Endodermal cell (in vitro differentiated cells): Measurements from ENCODE around the gene PCSK4. TPM values are rescaled to one million over a fixed set of nuclear protein-coding genes. Genes with fewer than 3 reads are reported as not detected.

Source experiments
- DNase-seq: peaks from one replicate; pipeline ENCODE4 v3.0.0-alpha.2; 2017
- H3K27ac ChIP-seq: 2 replicates; pipeline ENCODE4 v1.5.1; 2013; ENCODE audit warnings: mild to moderate bottlenecking, low read depth, low read length, moderate library complexity
- H3K27me3 ChIP-seq: 2 replicates; pipeline ENCODE4 v1.6.1; 2013; ENCODE audit warnings: mild to moderate bottlenecking, low read length, moderate library complexity; ENCODE audit not compliant: insufficient read depth, control insufficient read depth, poor library complexity, severe bottlenecking
- H3K36me3 ChIP-seq: 2 replicates; pipeline ENCODE4 v1.7.0; 2013; ENCODE audit warnings: mild to moderate bottlenecking, low read length, moderate library complexity; ENCODE audit not compliant: control insufficient read depth, insufficient read depth
- H3K4me1 ChIP-seq: one replicate; pipeline ENCODE4 v1.7.0; 2013; ENCODE audit warnings: low read length; ENCODE audit not compliant: control insufficient read depth, insufficient read depth
- H3K4me3 ChIP-seq: 2 replicates; pipeline ENCODE4 v1.5.1; 2013; ENCODE audit warnings: mild to moderate bottlenecking, low read length, moderate library complexity
- H3K9ac ChIP-seq: 2 replicates; pipeline ENCODE4 v1.6.1; 2013; ENCODE audit warnings: mild to moderate bottlenecking, low read length, moderate library complexity; ENCODE audit not compliant: poor library complexity, severe bottlenecking; ENCODE audit errors: extremely low read depth
- H3K9me3 ChIP-seq: 2 replicates; pipeline ENCODE4 v1.6.1; 2013; ENCODE audit warnings: mild to moderate bottlenecking, low read length, moderate library complexity; ENCODE audit not compliant: control insufficient read depth
- H3K27ac Mint-ChIP-seq: 2 replicates; pipeline ENCODE4 v1.8.0; 2020; ENCODE audit warnings: mixed read lengths
- H3K27me3 Mint-ChIP-seq: 2 replicates; pipeline ENCODE4 v1.8.0; 2021; ENCODE audit warnings: mild to moderate bottlenecking, mixed read lengths; ENCODE audit not compliant: insufficient read depth
- H3K36me3 Mint-ChIP-seq: 2 replicates; pipeline ENCODE4 v1.8.0; 2020; ENCODE audit warnings: low read depth, mixed read lengths
- H3K4me1 Mint-ChIP-seq: 2 replicates; pipeline ENCODE4 v1.8.0; 2020; ENCODE audit warnings: mixed read lengths
- H3K4me3 Mint-ChIP-seq: 2 replicates; pipeline ENCODE4 v1.8.0; 2020; ENCODE audit warnings: mild to moderate bottlenecking, moderate library complexity, mixed read lengths
- H3K9me3 Mint-ChIP-seq: 2 replicates; pipeline ENCODE4 v1.8.0; 2020; ENCODE audit warnings: mild to moderate bottlenecking, mixed read lengths
- WGBS, 2 experiments: methylation state at CpG; one replicate each; pipeline versions ENCODE4 v1.1.5 to v1.1.7; 2013; ENCODE audit warnings: missing lambda C conversion rate in 2 of 2, mixed read lengths in 1 of 2; ENCODE audit not compliant: insufficient coverage in 1 of 2, insufficient read length in 1 of 2; 5-methylcytosine and 5-hydroxymethylcytosine counted together
- total RNA-seq, 2 donors: library from RNA; stranded (reverse); fragmentation: NEBNext Ultra II Directional in 1 of 2; extraction: Animal tissue kit (Norgen Biotek cat#: 25700) in 1 of 2; gene quantifications; 2 replicates in 1 of 2; 3 replicates in 1 of 2; pipeline ENCODE4 v1.2.1, GENCODE V29; 2021
- TF ChIP-seq, protein P1 (sequence below): fragments of 200-600 bp; sonication (generic); conservative IDR thresholded peaks from 2 replicates; pipeline ENCODE4 v1.5.0; 2021; ENCODE audit warnings: antibody characterized with exemption, mild to moderate bottlenecking

PCSK4 gene
- total RNA-seq, 2 donors from 2014 or later: 25.2 to 31.6 TPM

DNA sequence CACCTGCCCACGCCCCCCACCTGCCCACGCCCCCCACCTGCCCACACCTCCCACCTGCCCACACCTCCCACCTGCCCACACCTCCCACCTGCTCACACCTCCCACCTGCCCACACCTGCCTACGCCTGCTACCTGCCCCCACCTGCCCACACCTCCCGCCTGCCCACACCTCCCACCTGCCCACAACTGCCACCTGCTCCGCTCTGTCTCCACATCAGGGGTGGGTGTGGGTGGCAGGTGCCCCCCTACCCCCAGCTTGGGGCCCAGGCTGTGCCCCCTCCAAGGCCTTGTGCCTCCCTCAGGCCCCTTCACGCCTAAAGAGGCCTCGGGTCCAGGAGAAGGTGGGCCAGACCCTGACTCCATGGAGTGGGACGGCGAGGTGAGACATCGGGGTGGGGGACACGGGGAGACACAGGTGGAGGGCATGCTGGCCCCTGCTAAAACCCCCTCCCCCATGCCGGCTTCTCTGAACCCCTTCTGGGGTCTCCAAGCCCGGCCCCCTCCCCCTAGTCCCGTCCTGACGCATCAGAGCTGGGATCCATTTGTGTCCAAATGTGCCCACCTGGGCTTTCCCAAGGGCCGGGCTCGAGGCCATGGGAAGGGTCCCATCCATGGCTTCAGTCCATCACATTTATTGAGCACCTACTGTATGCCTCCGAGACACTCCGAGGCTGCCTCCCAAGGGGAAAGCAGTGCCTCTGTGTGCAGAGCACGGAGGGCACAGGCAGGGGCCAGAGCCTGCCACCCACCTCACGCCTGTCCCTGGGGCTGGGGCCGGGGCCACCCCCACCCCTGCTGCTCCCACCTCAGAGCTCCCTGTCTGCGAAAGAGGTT, 38.7 kb upstream of the PCSK4 start:
- no peaks in the 10 kb centered on the region for H3K9me3 Mint-ChIP-seq
- peaks cover 3% of the 10 kb centered on the region for H3K4me1 Mint-ChIP-seq
- no peak overlapping the region for H3K27ac ChIP-seq
- no peaks in the 10 kb centered on the region for H3K9me3 ChIP-seq
- H3K36me3 Mint-ChIP-seq: no peaks in the 10 kb centered on the region
- no peak overlapping the region for H3K9ac ChIP-seq
- no peak for DNase-seq
- H3K27me3 Mint-ChIP-seq: peaks cover 39% of the 10 kb centered on the region
- no peak overlapping the region for H3K4me3 ChIP-seq
- TF ChIP-seq, protein P1, sequence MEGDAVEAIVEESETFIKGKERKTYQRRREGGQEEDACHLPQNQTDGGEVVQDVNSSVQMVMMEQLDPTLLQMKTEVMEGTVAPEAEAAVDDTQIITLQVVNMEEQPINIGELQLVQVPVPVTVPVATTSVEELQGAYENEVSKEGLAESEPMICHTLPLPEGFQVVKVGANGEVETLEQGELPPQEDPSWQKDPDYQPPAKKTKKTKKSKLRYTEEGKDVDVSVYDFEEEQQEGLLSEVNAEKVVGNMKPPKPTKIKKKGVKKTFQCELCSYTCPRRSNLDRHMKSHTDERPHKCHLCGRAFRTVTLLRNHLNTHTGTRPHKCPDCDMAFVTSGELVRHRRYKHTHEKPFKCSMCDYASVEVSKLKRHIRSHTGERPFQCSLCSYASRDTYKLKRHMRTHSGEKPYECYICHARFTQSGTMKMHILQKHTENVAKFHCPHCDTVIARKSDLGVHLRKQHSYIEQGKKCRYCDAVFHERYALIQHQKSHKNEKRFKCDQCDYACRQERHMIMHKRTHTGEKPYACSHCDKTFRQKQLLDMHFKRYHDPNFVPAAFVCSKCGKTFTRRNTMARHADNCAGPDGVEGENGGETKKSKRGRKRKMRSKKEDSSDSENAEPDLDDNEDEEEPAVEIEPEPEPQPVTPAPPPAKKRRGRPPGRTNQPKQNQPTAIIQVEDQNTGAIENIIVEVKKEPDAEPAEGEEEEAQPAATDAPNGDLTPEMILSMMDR: no peak
- no peak overlapping the region for H3K4me3 Mint-ChIP-seq
- no peak overlapping the region for H3K27ac Mint-ChIP-seq
- H3K36me3 ChIP-seq: no peaks in the 10 kb centered on the region
- H3K4me1 ChIP-seq: no peaks in the 10 kb centered on the region
- WGBS, 2 experiments: 89% methylated on average over 10 to 21 of the region's 23 CpGs
- peaks cover 28% of the 10 kb centered on the region for H3K27me3 ChIP-seq

DNA sequence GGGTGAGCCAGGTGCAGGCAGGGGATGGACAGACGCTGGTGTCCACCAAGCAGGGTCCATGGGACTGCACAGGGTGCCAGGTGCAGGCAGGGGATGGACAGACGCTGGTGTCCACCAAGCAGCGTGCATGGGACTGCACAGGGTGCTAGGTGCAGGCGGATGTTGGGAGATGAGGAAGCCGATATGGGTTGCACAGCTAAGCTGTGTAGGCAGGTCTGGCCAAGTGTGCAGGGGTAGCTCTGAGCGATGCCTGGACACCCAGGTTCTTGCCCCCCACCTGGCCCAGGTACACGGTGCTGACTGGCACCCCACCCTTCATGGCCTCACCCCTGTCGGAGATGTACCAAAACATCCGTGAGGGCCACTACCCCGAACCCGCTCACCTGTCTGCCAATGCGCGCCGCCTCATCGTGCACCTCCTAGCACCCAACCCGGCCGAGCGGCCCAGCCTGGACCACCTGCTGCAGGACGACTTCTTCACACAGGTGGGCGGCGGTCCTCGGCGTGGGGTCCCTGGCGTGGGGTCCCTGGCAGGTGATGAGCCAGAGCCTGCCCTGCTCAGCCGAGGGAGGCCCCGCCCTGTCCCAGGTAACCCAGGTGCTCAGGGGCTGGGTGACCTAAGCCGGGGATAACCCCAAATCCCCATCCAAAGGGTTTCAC, 37.6 kb upstream of the PCSK4 start:
- no peak overlapping the region for H3K9ac ChIP-seq
- 85 to 93% methylated on average over 15 to 27 of the region's 27 CpGs for WGBS, 2 experiments
- no peaks in the 10 kb centered on the region for H3K36me3 ChIP-seq
- no peak overlapping the region for H3K4me3 ChIP-seq
- no peaks in the 10 kb centered on the region for H3K4me1 ChIP-seq
- DNase-seq: no peak
- Mint-ChIP-seq H3K27me3 (peaks cover 45% of the 10 kb centered on the region), H3K36me3 (no peaks in the 10 kb centered on the region), H3K27ac (no peak overlapping the region), H3K4me1 (peaks cover 3% of the 10 kb centered on the region), H3K9me3 (no peaks in the 10 kb centered on the region), H3K4me3 (no peak overlapping the region)
- TF ChIP-seq, protein P1: no peak
- no peaks in the 10 kb centered on the region for H3K9me3 ChIP-seq
- no peak overlapping the region for H3K27ac ChIP-seq
- peaks cover 38% of the 10 kb centered on the region for H3K27me3 ChIP-seq

DNA sequence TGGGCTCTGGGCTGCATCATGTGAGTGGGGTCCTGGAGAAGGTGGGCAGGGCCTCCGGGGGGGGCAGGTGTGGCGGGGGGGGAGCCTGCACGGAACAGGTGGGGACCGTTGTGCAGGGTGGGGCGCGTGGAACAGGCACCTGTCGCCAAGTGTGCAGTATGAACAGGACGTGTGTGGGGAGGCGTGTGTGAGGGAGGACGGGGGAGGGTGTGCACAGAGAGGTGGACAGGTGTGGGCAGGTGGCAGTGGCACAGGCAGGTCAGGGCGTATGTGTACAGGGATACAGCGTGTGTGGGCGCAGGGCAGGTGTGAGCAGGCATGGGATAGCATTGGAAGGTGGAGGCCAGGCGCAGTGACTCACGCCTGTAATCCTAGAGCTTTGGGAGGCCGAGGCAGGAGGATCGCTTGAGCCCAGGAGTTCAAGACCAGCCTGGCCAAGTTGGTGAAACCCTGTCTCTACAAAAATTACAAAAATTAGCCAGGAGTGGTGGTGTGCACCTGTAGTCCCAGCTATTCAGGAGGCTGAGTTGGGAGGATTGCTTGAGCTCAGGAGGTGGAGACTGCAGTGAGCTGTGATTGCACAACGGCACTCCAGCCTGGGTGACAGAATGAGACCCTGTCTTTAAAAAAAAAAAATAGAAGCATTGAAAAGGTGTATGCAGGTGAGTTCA, 37.0 kb upstream of the PCSK4 start:
- 91% methylated on average over 7 to 16 of the region's 18 CpGs for WGBS, 2 experiments
- no peaks in the 10 kb centered on the region for H3K9me3 ChIP-seq
- H3K4me1 ChIP-seq: no peaks in the 10 kb centered on the region
- H3K4me1 Mint-ChIP-seq: peaks cover 3% of the 10 kb centered on the region
- H3K27me3 ChIP-seq: peaks cover 45% of the 10 kb centered on the region
- no peak overlapping the region for H3K27ac Mint-ChIP-seq
- no peaks in the 10 kb centered on the region for H3K9me3 Mint-ChIP-seq
- no peak overlapping the region for H3K9ac ChIP-seq
- no peaks in the 10 kb centered on the region for H3K36me3 ChIP-seq
- no peak for DNase-seq
- H3K4me3 Mint-ChIP-seq: no peak overlapping the region
- H3K4me3 ChIP-seq: no peak overlapping the region
- no peaks in the 10 kb centered on the region for H3K36me3 Mint-ChIP-seq
- peaks cover 52% of the 10 kb centered on the region for H3K27me3 Mint-ChIP-seq
- no peak overlapping the region for H3K27ac ChIP-seq
- TF ChIP-seq, protein P1: no peak
